K562 treated with DMSO at 1 percent for 48 hours (cell line): Measurements from ENCODE around the gene MDH1B. TPM values are rescaled to one million over a fixed set of nuclear protein-coding genes. Genes with fewer than 3 reads are reported as not detected.

Experiments
- total RNA-seq: library from RNA; unstranded; fragments of 300-600 nt; gene quantifications from 2 replicates; pipeline ENCODE4 v1.2.3, GENCODE V29; 2022; ENCODE audit warnings: low replicate concordance; ENCODE audit errors: extremely low read depth

MDH1B gene
- not detected in 2 replicates for total RNA-seq

DNA sequence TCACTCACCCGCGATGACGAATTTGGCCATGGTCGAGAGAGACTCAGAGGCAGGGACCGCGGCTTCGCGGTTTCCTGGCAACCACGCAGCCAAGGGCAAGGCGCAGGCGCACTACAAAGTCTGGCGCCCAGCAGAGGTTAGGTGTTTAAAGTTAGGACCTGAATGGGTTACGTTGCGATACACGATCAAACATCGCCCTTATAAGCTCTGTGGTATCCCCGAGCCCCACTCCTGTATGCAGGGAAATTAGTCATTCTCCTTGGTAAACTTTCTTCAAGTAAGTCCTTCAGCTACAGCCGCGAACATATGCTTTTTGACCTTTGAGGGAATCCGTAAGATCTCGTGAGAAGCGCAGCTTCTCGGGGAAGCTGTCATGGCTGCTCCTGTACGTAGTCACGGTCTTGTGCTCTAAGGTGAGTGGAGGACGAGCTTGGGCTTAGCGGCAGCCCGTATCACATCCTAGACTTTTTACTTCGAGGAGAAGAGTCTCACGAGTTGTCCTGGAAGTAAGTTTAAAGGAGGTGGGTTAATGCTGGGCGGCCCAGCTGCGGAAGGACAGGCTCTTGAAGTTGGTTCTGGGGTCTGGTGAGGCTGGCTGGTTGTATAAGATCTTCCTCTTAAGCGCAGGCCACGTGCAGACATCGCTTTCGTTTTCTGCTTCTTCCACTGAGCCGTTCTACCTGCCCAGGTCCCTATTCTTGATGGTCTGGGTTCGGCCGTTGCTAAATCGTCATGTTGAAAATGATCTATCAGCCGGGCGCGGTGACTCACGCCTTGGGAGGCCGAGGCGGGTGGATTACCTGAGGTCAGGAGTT lies at the start of gene MDH1B, which contains the start of gene FASTKD2:
Gene MDH1B (minus strand): TSS at position 87 of the 815 bp plus-strand sequence. CDS start 57 bp downstream, at position 30.
Gene FASTKD2 (plus strand): TSS at position 365 of the 815 bp plus-strand sequence. CDS start 1,088 bp downstream, outside the sequence.

DNA sequence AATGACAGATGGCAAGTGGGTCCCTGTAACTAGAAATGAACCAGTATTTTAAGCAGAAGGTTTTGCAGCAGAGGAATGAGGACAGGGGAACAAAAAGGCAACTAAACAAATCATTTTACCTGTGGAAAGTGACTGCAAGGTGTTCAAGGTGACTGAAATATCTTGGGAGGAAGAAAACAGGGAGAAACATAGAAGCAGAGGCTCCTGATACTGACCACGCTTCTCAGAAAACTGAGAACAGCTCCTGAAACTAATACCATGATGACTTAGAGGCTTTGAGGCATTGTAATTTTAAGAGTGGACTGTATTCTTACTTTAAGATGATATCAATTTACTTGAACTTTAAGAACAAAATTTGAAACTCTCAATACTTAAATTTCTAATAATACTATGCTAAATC lies 46.8 kb downstream of the MDH1B start, which contains the start of gene DYTN:
Gene DYTN (minus strand): TSS at position 101 of the 400 bp plus-strand sequence. CDS start 117 bp downstream, outside the sequence.

Other genes with a start within 250 kb of the MDH1B start
- gene FAM237A, start 122.8 kb downstream of the MDH1B start, total RNA-seq: not detected in 2 replicates
- gene DYTN, start 46.9 kb downstream of the MDH1B start, total RNA-seq: not detected in 2 replicates
- gene FASTKD2, start 278 bp upstream of the MDH1B start, total RNA-seq: not detected in 2 replicates
- gene CPO, start 174.2 kb upstream of the MDH1B start, total RNA-seq: not detected in 2 replicates